K562 (cell line): Measurements from ENCODE around the gene LRRC27. TPM values are rescaled to one million over a fixed set of nuclear protein-coding genes. Genes with fewer than 3 reads are reported as not detected.
A peak's percentile ranks its signal among the peaks of the same experiment; 100 is the strongest.

Experiments
- ATF1 ChIP-seq, 2 experiments: fragments of 450-650 bp in 1 of 2; IDR thresholded peaks; 2 replicates each; pipeline ENCODE4 v1.6.1; 2016; ENCODE audit warnings: missing compliant biosample characterization in 1 of 2, missing genetic modification characterization in 1 of 2
- HDAC1 ChIP-seq, 2 experiments: fragments of 450-650 bp; IDR thresholded peaks; 2 replicates each; pipeline ENCODE4 v1.6.1; 2016 to 2017; ENCODE audit warnings: inconsistent platforms in 1 of 2, mild to moderate bottlenecking in 1 of 2, moderate library complexity in 1 of 2
- ILK ChIP-seq: fragments of 450-650 bp; IDR thresholded peaks from 2 replicates; pipeline ENCODE4 v1.6.1; 2016; ENCODE audit warnings: missing genetic modification characterization, low read depth, mild to moderate bottlenecking, missing compliant biosample characterization, moderate library complexity, borderline replicate concordance
- JUND ChIP-seq, 2 experiments: IDR thresholded peaks; 2 replicates in 1 of 2; 3 replicates in 1 of 2; pipeline ENCODE4 v1.6.1; 2011; ENCODE audit warnings: borderline replicate concordance in 2 of 2, low read depth in 2 of 2, low read length in 2 of 2, improper control_type of control experiment in 1 of 2, missing biosample characterization in 1 of 2, missing genetic modification characterization in 1 of 2, missing genetic modification reagents in 1 of 2
- KLF10 ChIP-seq: fragments of 250-450 bp; sonication (Bioruptor Pico); IDR thresholded peaks from 2 replicates; pipeline ENCODE4 v1.6.1; 2021; ENCODE audit warnings: matching md5 sums
- L3MBTL2 ChIP-seq: fragments of 450-650 bp; IDR thresholded peaks from 2 replicates; pipeline ENCODE4 v1.6.1; 2016; ENCODE audit warnings: mild to moderate bottlenecking, moderate library complexity
- MAFG ChIP-seq: fragments of 450-650 bp; conservative IDR thresholded peaks from 2 replicates; pipeline ENCODE4 v1.6.1; 2016; ENCODE audit warnings: missing genetic modification characterization, missing compliant biosample characterization
- MYC ChIP-seq, 2 experiments: fragments of 250-450 bp in 1 of 2; sonication (Bioruptor Pico) in 1 of 2; IDR thresholded peaks; 2 replicates each; pipeline versions ENCODE4 v1.5.1 to v1.6.1; 2012 to 2021; ENCODE audit warnings: low read depth in 2 of 2, borderline replicate concordance in 1 of 2, improper control_type of control experiment in 1 of 2, low read length in 1 of 2, mild to moderate bottlenecking in 1 of 2, moderate library complexity in 1 of 2
- NFE2 ChIP-seq: IDR thresholded peaks from 2 replicates; pipeline ENCODE4 v1.6.1; 2014; ENCODE audit warnings: antibody characterized with exemption, low read depth
- PKNOX1 ChIP-seq: fragments of 450-650 bp; IDR thresholded peaks from 2 replicates; pipeline ENCODE4 v1.6.1; 2016
- PTTG1 ChIP-seq: fragments of 450-650 bp; IDR thresholded peaks from 2 replicates; pipeline ENCODE4 v1.6.1; 2016; ENCODE audit warnings: low read depth, mild to moderate bottlenecking, missing genetic modification characterization, missing compliant biosample characterization
- RBFOX2 ChIP-seq: fragments of 200-400 bp; formaldehyde crosslinking; IDR thresholded peaks from 2 replicates; pipeline ENCODE4 v1.6.1; 2017; ENCODE audit warnings: low read depth, mild to moderate bottlenecking, low read length, moderate library complexity
- RBM22 ChIP-seq: fragments of 200-400 bp; formaldehyde crosslinking; IDR thresholded peaks from 2 replicates; pipeline ENCODE4 v1.6.1; 2018; ENCODE audit warnings: low read length, low read depth; ENCODE audit not compliant: poor library complexity, severe bottlenecking
- SAP30 ChIP-seq: fragments of 200-600 bp; sonication (generic); IDR thresholded peaks from 2 replicates; pipeline ENCODE4 v1.6.1; 2012; ENCODE audit warnings: borderline replicate concordance, low read depth, mild to moderate bottlenecking, moderate library complexity, low read length, control low read depth, inconsistent platforms; ENCODE audit not compliant: insufficient read depth, poor library complexity, severe bottlenecking
- SRSF7 ChIP-seq: fragments of 200-400 bp; formaldehyde crosslinking; optimal IDR thresholded peaks from 2 replicates; pipeline ENCODE3; 2017; ENCODE audit warnings: mild to moderate bottlenecking, low read depth, low read length
- TFE3 ChIP-seq: fragments of 450-650 bp; formaldehyde crosslinking; IDR thresholded peaks from 2 replicates; pipeline ENCODE4 v1.4.0; 2020; ENCODE audit warnings: mild to moderate bottlenecking, mixed read lengths
- TOE1 ChIP-seq, 2 experiments: fragments of 450-650 bp in 1 of 2; sonication (generic) in 1 of 2; formaldehyde crosslinking in 1 of 2; IDR thresholded peaks; 2 replicates each; pipeline versions ENCODE4 v1.7.1 to v1.8.0; 2016 to 2022; ENCODE audit warnings: borderline replicate concordance in 2 of 2, mild to moderate bottlenecking in 2 of 2, antibody characterized with exemption in 1 of 2, inconsistent platforms in 1 of 2, low read depth in 1 of 2, missing genetic modification reagents in 1 of 2, moderate library complexity in 1 of 2
- ZNF146 ChIP-seq: IDR thresholded peaks from one replicate; pipeline ENCODE4 v1.6.1; 2018; ENCODE audit warnings: missing compliant biosample characterization; ENCODE audit not compliant: unreplicated experiment
- ZNF316 ChIP-seq: fragments of 450-650 bp; IDR thresholded peaks from 2 replicates; pipeline ENCODE4 v1.6.1; 2016
- ZNF589 ChIP-seq: fragments of 200-800 bp; sonication (Bioruptor generic); IDR thresholded peaks from 2 replicates; pipeline ENCODE4 v1.6.1; 2016; ENCODE audit warnings: low read depth, missing genetic modification characterization, missing compliant biosample characterization
- polyA plus RNA-seq, 8 experiments: library from polyadenylated mRNA; depleted of rRNA in 4 of 8; stranded (reverse) in 5 of 8; unstranded in 3 of 8; fragments of >200 nt; fragmentation: Nextera tagmentation in 2 of 8; fragmentation: Illumina TruSeq in 1 of 8; extraction: Ambion mirVana in 2 of 8; extraction: Trizol in 1 of 8; gene quantifications; 2 replicates each; pipeline versions ENCODE4 v1.2.1 to v1.2.3, GENCODE V29; 2011 to 2014; ENCODE audit warnings: inconsistent platforms in 1 of 8, missing spikeins in 1 of 8
- total RNA-seq, 7 experiments: library from RNA; depleted of rRNA in 6 of 7; stranded (reverse); fragments of >200 nt in 6 of 7; fragmentation: Illumina TruSeq in 2 of 7; extraction: Trizol in 2 of 7; gene quantifications; 2 replicates each; pipeline versions ENCODE4 v1.2.1 to v1.2.3, GENCODE V29; 2011 to 2021; ENCODE audit warnings: low replicate concordance in 1 of 7
- TF ChIP-seq, protein P1 (sequence below): sonication (generic); formaldehyde crosslinking; IDR thresholded peaks from 2 replicates; pipeline ENCODE4 v1.8.1; 2022; ENCODE audit warnings: missing genetic modification reagents

The LRRC27 gene
- total and polyA plus RNA-seq, 9 of the 15 experiments (the other 6 are each of a cell fraction or from before 2014, with no cell fraction given) = 0.10 to 2.7 (median 1.4) TPM

DNA sequence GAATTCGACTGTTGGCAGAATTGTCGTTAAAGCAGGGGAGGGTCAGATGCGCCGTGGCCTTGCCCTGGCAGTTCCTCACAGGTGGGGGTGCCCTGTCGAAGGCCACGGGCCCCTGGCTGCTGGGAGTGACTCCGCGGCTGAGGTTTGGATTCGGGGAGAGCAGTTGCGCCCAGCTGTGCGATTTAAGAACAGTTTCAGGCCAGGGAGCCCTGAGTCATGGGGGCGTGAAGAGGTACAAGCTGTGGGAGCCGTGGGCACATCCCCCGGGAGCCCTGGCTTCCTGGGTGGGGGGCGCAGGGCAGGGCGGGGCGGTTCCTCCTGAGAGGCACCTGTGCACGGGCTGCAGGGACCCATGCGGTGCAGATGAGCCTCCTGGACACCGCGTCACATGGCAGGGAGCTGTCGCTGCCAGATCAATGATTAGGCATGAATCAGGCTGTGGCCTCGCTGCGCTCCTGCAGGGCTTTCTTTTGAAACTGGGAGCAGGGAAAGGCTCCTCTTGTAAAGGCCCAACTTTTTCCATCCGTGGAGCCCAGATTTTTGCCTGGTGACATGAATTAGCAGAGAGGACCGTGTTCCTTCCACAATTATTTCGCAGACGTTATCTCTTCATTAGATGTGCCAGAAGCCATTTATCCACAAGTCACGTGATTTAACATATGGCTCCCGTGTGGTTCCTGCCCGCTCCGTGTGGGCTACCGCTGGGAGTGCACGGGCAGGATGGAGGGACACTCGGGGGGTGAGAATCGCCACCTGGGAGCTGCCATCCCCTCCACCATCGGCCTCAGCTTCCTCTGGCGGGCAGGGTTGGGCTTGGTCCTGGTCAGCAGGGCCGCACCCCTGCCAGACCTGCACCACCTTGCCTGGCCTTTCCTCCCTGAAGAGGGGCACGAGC lies 65.9 kb downstream of the LRRC27 start (continued):
- TF ChIP-seq RBFOX2 (peak; percentile 13; the same call in 1 of the 2 replicates), NFE2 (peak; percentile 70), TOE1 (IDR thresholded peaks at IDR 0.05; ENCODE audit: borderline replicate concordance) (peak; percentile 84), TOE1 (CRISPR knock-in tag; IDR thresholded peaks at IDR 0.05; ENCODE audit: borderline replicate concordance, low read depth) (no peak), SRSF7 (no peak), SAP30 (peak; percentile 41), ILK (tag) (no peak), PTTG1 (tag) (no peak), ZNF146 (CRISPR knock-in tag) (no peak), HDAC1 (IDR thresholded peaks at IDR 0.05) (0 out of 4 replicates have a peak, but pooled peaks of 1 of the 2 experiments have one; percentile 24), ATF1 (CRISPR knock-in tag; IDR thresholded peaks at IDR 0.05) (no peak), ATF1 (tag; IDR thresholded peaks at IDR 0.05) (0 out of 2 replicates have a peak, but pooled peaks have one; percentile 18), MAFG (peak; percentile 25; the same call in 1 of the 2 replicates), ZNF316 (peak; percentile 9; the same call in 1 of the 2 replicates), JUND (IDR thresholded peaks at IDR 0.05; ENCODE audit: borderline replicate concordance, low read depth, low read length) (no peak), JUND (tag; IDR thresholded peaks at IDR 0.05; ENCODE audit: borderline replicate concordance, low read depth, low read length) (no peak), PKNOX1 (peak; percentile 19; the same call in 1 of the 2 replicates), L3MBTL2 (peak; percentile 42), ZNF589 (CRISPR knock-in tag) (no peak), TFE3 (CRISPR knock-in tag) (peak; percentile 87), KLF10 (no peak), RBM22 (no peak), MYC (IDR thresholded peaks at IDR 0.05; ENCODE audit: low read depth, low read length) (peak; percentile 59; the same call in 1 of the 2 replicates), MYC (CRISPR knock-in tag; IDR thresholded peaks at IDR 0.05; ENCODE audit: borderline replicate concordance, low read depth) (no peak)
- TF ChIP-seq, protein P1, sequence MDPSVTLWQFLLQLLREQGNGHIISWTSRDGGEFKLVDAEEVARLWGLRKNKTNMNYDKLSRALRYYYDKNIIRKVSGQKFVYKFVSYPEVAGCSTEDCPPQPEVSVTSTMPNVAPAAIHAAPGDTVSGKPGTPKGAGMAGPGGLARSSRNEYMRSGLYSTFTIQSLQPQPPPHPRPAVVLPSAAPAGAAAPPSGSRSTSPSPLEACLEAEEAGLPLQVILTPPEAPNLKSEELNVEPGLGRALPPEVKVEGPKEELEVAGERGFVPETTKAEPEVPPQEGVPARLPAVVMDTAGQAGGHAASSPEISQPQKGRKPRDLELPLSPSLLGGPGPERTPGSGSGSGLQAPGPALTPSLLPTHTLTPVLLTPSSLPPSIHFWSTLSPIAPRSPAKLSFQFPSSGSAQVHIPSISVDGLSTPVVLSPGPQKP (CRISPR knock-in tag) = no peak
